Stimulated activated naive CD8-positive, alpha-beta T cell treated with anti-CD3 and anti-CD28 coated beads, Interleukin-15, Interleukin-2, amounts not matched to agents 100 U/mL and 50 U/mL, for 24 hours (primary cell): ENCODE data around the gene SHTN1.

ENCODE experiments used
- ATAC-seq: fragments of 150-1000 bp; cut with Tn5 transposase; one replicate; pipeline ENCODE4 v1.10.0; 2021
- DNase-seq: peaks from one replicate; pipeline ENCODE4 v3.0.0; 2021

The SHTN1 gene

DNA sequence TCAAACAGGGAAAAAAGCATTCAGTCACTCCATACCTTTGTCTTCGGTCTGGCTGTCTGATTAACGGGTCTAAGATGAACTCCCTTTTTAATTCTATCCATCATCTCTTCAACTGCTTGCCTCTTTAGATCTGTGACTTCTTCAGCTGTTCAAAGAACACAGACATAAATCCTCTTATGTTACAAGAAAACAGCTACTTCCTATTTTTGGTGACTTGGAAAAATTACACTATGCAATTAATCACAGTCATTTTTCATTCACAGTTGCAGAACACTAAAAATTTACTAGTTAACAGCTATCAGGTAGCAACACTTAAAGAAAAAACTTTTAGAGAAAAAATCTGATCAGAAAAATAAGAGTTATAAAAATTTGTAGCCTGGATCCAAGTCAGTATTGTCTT is 89.6 kb downstream of the SHTN1 start:
- DNase-seq (no peak), ATAC-seq (no peak)

DNA sequence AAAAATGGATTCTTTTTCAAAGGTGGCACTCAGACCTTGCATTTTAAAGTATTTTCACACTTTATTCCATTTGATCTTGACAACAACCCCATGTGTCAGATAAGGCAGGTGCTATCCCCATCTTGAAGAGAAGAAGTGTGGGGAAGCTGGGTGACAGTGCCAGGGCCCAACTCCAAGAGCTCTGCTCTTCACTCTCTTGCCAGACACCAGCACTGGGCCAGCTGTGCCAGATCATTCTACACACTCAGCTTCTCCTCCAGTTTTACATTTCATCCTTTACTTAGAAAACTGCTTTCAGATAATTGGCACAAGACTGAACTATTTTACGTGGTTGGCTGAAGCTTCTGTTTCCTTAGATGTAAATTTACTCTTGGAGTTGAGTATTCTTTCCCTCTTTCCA is 91.3 kb downstream of the SHTN1 start:
- DNase-seq (no peak), ATAC-seq (no peak)

DNA sequence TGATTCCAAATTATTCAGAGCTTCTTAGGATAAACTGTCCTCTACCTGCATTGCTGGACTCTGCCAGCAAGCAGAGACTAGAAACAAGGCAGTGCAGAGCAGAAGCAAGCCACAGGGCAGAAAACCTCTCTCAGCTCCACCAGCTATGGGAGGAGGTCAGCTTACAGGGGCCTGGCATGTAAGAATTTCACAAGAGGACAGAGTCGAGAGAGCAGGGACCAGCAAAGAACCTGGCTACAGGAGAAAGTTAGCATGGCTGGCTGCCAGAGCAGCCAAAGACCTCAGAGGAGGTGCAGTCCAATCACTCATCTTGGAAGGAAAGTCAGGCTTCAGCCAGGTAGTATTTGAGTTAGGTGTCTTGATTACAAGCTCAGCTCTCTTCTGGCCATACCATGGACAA is 92.8 kb downstream of the SHTN1 start:
- DNase-seq (no peak), ATAC-seq (no peak)

DNA sequence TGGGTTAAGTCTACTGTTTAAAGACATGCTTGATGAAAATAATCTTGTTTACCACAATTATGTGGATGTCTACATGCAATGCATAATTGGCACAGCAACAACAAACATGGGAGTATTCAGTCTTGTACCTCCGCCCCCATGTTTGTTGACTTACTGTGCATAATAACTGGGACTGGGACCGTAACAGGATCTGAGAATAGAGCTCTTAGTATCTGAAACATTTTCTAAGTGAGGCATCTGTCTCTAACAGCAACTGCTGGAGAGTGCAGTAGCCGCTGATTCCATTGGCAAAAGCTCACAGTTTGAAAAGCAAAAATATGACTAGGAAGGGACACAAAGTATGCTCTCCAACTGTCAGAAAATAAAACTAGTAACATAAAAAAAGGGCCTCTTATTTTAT is 94.1 kb downstream of the SHTN1 start:
- DNase-seq (no peak), ATAC-seq (no peak)

DNA sequence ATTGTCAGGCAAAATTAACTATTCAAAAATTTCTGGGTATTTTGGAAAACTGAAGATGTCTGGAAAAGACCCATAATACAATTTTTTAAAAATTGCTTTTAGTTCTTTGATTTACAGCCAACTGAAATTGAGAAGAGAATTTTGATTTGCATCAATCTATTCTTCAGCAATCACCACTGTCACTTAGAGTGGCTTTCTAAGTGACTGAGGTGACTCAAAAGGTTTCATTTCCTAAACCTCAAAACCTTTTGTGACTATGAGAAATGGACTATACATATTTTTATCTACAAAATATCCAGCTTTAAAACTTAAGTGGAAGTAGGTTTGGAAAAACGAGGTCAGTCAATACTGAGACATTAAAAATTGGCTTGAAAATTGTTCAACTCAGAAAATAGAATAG is 95.7 kb downstream of the SHTN1 start:
- ATAC-seq: no peak
- DNase-seq: no peak

DNA sequence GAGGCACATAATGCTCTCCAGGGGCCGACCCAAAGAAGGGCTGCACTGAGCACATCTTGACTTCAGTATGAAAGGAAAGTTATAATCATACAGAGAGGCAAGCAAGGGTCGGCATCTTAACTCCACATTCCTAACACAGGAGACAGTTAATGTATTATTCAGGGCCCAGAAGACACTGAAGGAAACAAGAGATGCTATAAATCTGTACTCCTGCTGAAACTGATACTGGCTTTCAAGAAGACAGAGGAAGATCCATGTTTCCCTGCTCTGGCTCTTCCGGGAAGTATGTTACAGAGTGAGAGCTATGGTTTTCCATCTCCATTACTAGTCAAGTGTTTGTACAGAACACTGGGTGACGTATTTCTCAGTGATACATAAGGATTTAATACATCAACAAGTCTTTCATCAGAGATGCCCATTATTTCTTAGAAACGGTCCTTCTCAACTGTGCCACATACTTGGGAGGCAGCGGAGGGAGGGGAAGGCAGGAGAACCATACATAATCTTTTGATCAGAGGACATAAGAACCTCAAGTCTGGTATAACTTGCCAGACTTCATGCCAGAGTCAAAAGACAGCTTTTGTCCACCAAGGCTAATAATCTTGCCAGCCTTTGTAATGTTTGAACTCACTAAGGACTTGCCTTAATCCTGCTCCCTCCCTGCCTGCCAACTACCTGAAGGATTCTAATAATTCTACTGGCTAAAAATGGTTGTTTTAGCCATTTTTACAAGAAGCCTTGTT is 97.6 kb downstream of the SHTN1 start:
- DNase-seq (no peak), ATAC-seq (no peak)

DNA sequence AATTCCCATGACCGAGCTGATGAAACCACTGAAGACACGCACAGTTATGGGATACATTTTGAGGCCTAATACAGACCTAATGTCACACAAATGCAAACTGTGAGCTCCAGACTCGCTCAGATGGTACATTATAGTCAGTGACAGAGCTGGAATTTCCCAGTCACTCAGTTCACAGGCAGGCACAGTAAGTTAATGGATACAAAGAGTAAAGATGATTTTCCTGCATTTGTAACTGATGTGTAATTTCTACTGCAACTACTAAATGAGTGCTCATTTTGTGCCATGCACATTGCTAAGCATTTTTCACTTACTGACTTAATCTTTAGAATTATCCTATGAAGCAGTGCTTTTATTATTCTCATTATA is 99.2 kb downstream of the SHTN1 start:
- no peak for DNase-seq
- ATAC-seq: no peak

DNA sequence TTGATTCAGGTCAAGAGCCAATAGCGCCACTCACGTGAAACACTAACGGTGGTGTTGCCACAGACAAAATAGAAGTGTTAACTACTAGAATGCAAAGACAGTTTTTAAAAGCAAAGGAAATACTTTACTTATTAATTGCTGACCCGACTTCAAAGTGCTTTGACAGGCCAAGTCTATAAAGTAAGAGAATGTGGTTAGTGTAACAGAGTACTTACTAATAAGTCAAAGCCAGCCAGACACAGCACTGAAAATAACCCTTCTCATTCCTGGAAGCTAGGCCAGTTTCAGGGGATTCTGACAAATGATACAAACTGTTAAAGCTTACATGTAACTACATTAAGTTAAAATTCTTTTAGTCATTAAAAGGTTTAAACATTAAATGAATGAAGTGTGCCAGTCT is 105.4 kb downstream of the SHTN1 start:
- DNase-seq (no peak), ATAC-seq (no peak)

DNA sequence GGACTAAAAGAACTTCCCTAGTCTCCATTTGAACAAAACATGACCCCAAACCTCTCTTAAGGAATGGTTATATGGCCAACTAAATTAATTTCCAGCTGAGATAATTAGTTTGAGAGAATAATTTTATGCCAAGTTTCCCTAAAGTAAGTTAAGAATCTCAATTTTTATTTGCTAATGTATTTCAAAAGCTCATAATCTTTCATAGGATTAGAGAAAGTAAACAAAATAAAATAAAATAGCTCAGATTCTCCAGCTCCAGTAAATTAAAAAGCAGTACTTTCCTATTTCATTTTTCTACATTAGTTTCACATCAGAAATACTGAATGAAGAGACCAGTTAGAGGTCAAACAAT is 111.3 kb downstream of the SHTN1 start:
- no peak for ATAC-seq
- DNase-seq: no peak

DNA sequence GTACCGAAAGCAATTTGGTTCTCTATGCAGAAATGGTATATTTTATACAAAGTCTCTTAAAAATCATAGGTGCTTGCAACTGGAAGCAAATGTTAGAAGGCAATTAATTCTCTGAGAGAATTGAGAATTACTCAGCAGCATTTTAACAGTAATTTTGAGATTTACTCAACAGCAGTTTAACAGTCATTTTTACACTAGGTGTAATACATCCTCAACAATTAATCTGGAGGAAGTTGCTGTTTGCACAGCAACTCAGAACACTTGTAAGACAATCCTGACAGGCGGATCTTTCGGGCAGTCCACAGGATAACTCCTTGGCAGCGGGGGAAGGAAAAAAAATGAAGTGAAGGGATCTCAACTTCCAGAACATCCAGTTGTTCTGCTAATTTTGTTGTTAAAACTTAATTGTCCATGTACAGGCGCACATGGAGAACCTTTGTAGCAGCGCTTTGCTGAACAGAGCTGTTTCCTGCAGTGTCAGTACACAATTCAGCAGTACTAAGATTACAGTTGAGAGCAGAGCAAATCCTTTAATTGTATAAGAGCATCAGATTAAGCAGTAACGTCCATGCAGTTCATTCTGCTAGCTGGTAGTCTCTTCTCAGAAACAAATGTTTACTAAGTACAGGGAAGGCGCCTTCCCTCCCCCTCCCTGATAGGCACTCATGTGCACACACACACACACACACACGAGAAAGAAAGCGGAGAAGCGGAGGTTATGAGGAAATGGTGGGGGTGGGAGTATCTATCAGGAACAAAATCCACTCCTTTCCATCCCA is 111.9 kb downstream of the SHTN1 start:
- no peak for ATAC-seq
- DNase-seq: no peak

DNA sequence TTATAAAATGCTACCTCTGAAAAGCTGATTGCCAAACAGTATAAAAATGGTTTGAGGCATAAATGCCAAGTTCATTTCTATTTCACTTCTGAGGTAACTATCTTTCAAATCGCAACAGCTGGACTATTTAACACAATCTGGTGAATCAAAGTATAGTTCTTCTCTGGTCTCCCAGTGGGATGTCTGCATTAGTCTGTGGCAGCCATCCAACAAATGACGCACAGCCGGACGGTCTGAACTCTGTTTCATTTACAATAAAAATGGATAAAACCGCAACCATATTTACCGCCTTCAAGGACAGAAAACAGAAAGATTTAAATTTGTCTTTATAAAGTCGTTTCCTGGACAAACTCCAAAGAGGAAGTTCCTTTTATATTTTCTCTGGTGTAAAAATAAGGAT is 113.8 kb downstream of the SHTN1 start:
- DNase-seq: no peak

DNA sequence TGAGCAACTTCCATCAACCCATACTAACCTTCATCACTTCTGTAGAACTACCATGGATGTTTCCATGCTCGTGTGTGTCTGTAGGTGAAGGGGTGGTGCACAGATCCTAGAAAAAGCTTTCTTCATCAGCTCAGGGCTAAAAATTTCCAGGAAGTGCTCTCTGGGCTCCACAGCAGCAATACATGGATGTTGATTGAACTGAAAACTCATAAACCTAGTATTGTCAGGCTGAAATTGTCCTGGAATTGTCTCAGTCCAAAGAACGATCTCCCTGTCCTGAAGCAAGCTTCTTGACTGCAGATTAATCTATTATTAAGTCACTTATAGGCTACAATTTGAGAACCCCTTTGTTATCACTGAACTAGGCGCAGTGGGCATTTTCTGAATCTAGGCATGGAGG is 115.9 kb downstream of the SHTN1 start:
- ATAC-seq (no peak), DNase-seq (no peak)

More for the DNA sequence above, 113.8 kb downstream of the SHTN1 start:
- ATAC-seq: no peak

DNA sequence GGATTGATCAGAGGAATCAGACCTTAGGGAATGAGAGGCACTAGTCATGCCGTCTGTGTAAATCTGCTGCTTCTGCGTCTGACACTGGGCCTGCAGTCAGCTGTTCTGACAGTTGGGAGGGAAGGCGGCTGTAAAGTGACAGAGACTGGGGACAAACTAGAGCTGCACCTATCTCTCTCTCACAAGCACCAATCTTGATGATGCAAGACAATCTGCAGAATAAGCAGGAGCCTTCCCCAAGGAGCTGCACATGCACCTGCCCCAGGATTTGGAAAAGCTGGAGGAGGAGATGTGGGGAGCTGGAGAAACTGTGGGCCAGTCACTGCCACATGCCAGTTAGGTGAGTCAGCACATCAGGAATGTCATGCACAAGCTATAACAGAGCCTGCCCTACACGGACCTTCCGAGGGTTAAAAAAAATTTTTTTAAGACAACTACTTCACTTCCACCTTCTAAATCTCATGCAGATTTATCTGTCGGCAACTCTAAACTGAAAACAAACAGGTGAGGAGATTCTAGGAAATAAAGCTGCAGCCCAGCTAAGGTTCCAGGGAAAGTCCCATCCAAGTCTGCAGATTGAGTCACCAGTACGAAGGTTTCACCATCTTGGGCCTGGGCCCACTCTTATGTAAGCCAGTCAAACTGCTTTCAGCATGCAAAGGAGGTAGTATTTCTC is 116.5 kb downstream of the SHTN1 start:
- DNase-seq (no peak), ATAC-seq (no peak)

DNA sequence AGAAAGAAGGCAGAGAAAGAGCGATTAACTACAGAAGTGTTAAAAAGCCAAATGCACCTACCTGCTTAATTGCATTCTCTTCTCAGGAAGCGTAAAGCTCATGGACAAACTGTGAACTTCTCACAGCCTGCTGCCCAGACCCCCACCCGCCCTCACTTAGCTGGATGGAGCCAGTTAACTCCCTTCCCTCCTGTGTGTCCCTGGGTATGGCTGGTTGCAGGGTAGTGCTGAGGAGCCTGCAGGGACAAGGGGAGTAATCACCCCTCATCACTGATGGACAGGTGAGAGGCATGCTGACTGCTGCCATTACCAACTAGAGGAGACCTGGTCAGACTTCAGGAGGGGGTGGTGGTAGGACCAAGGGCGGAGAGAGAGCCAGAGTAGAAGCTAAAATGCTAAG is 118.2 kb downstream of the SHTN1 start:
- no peak for DNase-seq
- no peak for ATAC-seq

DNA sequence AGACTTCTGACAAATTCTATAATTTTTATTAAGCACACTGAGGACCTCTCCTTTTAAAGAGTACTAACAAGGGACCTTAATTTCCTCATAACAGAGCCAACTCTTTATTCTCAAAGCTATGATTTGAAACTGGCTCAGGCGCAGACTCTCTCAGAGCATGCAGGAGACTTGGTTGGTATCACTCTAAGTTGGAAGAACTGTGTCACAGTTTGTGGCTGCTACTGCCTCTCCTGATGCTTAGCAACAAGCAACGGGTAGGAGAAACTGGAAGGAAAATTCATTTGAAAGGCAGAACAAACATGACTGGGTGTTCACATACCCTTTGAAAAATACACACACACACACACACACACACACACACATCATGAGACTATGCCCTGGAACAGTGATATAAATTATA is 122.3 kb downstream of the SHTN1 start:
- no peak for ATAC-seq
- no peak for DNase-seq

DNA sequence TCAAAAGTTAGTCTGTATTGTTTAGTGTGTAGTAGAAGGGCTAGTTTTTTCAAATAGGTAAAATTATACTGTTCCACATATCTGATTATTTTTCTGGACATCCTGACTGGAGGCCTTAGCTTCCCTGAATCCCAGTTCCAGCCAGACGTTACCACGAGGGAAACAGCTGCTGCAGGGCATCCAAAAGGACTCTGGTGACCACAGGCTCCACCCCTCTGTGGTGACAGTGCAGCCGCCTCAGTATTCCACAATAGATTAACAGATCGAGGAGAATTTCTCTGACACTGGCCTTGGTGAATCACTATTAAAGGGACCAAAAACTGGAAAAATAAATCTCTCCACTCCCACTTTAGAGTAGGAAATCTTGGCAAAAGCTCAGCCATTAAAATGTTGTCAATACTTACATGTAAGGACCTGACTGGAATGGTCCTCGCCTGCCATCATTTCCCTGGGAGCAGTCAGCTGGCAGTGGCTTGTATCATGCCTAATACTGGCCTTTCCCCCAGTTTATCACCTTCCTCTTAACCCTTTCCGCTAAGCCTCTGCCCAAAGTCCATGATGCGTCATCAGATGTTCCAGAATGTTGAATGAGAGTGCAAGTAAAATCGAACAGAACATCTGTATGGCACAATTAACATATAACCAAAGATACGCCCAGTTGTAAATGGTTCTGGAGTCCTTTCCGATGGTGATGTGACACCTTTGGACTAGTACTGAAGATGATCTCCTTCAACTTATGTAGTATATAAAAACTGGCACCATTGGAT is 124.1 kb downstream of the SHTN1 start:
- no peak for ATAC-seq
- no peak for DNase-seq

DNA sequence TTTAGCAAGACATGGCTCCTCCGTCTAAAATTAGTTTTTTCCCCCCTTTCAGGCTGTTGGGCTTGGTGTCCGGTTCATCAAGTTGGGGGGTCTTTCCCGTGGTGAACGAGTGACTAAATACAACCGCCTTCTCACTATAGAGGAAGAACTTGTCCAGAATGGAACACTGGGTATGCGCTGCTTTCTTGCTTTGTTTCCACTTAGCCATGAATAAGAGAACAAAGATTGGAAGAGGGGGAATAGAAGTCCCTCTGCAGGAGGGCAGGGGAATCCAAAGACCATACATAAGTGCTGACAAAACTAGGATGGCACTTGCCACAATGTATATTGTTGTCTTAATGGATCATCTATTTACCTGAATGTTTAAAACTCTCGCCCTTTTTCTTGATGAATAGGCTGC is 125.2 kb downstream of the SHTN1 start:
- ATAC-seq (no peak), DNase-seq (no peak)

DNA sequence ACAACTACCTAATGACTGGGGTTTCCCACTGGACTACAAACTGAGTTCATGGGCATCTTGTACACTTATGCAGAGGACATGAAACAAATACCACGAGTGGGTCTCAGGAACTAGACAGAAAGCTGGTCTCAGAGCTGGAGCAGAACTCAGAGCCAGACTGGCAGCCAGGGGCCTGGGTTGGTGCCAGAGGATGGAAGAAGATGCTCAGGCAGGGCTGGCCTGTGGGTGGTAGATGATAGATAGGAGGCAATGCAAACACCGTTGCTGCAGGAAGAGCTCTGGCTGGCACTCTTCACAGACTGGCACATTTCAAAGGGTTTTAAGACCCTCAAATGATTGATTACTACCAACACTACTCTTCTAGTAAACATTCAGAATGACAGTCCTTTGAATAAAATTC is 126.9 kb downstream of the SHTN1 start:
- DNase-seq (no peak), ATAC-seq (no peak)

DNA sequence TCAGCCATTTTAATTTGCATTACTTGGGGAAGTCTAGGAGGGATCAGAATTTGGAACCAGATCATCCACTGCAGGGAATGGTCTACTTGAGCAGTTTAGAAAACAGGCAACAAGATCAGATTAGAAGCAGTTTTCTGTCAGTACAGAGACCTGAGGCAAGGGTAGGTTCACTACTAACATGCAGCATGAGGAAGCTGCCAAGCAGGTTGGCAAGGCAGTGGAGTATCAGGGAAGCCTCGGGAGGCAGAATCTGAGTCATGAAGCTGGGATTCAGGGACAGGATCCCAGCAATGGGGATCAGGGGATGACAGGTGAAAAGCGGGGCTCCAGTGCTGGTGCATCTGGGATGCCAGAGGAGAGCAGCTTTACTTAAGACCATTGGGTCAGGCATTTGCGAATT is 127.6 kb downstream of the SHTN1 start:
- DNase-seq (no peak), ATAC-seq (no peak)

DNA sequence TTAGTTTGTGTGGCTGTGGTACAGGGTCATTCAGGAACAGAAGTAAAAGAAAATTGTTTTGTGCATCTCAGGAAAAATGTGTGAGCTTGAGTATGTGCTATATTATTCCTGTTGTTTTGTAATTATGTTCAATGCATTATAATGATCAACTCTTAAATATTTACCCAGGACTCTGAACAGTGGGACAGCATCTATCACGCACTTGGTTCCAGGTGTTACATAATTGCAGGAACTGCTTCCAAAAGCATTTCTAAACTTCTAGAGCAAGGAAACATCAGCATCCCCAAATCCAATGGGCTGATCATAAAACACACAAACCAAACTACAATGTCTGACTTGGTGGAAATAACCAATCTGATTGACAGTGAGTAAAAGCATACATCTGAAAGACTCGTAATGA is 129.1 kb downstream of the SHTN1 start:
- DNase-seq (no peak), ATAC-seq (no peak)

DNA sequence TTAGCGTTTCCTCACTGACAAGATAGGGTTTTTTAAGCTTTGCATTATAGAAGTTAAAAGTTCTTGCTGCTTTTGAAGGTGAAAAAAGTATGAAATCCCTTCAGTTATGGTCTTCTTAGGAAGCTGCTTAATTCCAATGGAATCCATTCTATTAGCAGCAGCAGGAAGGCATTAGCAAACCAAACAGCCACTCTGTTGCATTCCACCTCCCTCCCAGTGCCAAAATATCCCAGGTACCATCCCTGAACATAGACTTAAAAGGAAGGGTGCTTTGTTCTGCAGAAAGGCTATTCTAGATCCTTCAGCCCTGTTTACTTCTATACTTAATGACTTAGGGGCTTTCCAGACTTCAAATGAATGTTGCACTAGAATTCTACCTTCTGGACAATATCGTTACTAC is 131.9 kb downstream of the SHTN1 start:
- ATAC-seq (no peak), DNase-seq (no peak)

DNA sequence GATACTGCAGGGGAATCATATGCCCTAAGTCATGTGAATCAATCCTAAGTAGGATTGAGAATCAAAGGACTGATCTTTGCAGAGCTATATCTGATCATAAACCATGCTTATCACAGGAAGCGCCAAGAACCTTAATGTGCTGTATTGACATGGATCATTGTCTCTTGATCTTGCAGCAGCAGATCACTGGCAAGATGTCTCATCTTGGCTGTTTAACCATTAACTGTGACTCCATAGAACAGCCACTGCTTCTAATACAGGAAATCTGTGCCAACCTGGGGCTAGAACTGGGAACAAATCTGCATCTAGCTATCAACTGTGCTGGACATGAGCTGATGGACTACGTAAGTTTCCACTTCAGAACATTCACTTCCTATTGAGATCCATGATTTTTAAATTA is 134.0 kb downstream of the SHTN1 start:
- DNase-seq (no peak), ATAC-seq (no peak)

DNA sequence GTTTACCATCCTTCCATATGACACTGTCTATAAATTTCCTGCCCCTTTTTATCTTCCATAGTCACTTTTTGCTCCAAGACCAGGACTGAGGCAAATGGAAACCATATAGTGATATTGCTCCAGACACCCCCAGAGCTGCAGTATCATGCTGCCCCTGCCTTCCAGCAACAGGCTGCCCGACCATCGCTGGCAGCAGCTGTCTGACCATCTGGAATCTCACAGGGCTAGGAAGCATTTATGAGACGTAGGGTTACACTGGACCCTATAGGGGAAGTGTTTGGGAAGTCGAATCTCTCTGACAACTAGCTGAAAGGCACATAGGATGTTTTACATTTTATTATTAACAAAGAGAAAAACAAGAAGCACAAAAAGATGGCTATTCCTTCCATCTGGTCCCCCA is 136.3 kb downstream of the SHTN1 start:
- DNase-seq (no peak), ATAC-seq (no peak)
